HEK293 (cell line): ENCODE measurements around the gene FDX1.

Experiments
- CTCF ChIP-seq: fragments of 450-650 bp; formaldehyde crosslinking; IDR thresholded peaks from 2 replicates; pipeline ENCODE4 v1.5.1; 2016; ENCODE audit warnings: missing biosample characterization, missing genetic modification characterization
- SETDB1 ChIP-seq: IDR thresholded peaks from one replicate; pipeline ENCODE4 v1.6.1; 2017; ENCODE audit warnings: mild to moderate bottlenecking, low read length, moderate library complexity, mixed read lengths; ENCODE audit not compliant: insufficient read length
- ZNF138 ChIP-seq: fragments of 450-650 bp; formaldehyde crosslinking; IDR thresholded peaks from 2 replicates; pipeline ENCODE4 v1.5.1; 2016; ENCODE audit warnings: missing biosample characterization, missing genetic modification characterization, borderline replicate concordance
- ZNF324 ChIP-seq: fragments of 450-650 bp; formaldehyde crosslinking; IDR thresholded peaks from 2 replicates; pipeline ENCODE4 v1.5.1; 2016; ENCODE audit warnings: missing biosample characterization, missing genetic modification characterization
- ZNF416 ChIP-seq: fragments of 450-650 bp; formaldehyde crosslinking; IDR thresholded peaks from 2 replicates; pipeline ENCODE4 v1.5.1; 2016; ENCODE audit warnings: missing biosample characterization, missing genetic modification characterization
- ZNF510 ChIP-seq: fragments of 450-650 bp; formaldehyde crosslinking; IDR thresholded peaks from 2 replicates; pipeline ENCODE4 v1.5.1; 2018; ENCODE audit warnings: mild to moderate bottlenecking, missing genetic modification characterization, missing biosample characterization; ENCODE audit not compliant: insufficient replicate concordance
- ZNF549 ChIP-seq: fragments of 450-650 bp; IDR thresholded peaks from 2 replicates; pipeline ENCODE4 v1.5.1; 2018; ENCODE audit warnings: missing biosample characterization, missing genetic modification characterization, mild to moderate bottlenecking, inconsistent platforms, moderate library complexity
- ZNF560 ChIP-seq: fragments of 450-650 bp; formaldehyde crosslinking; IDR thresholded peaks from 2 replicates; pipeline ENCODE4 v1.5.1; 2017; ENCODE audit warnings: missing biosample characterization, missing genetic modification characterization, borderline replicate concordance
- TF ChIP-seq, protein P1 (sequence below): fragments of 450-650 bp; formaldehyde crosslinking; IDR thresholded peaks from 2 replicates; pipeline ENCODE4 v1.5.1; 2016; ENCODE audit warnings: missing biosample characterization, missing genetic modification characterization

GRCh38 chr11:110453684-110454354 is 24.1 kb downstream of the FDX1 start:
- no peak for TF ChIP-seq ZNF510 (tag by site-specific recombination)
- no peak for TF ChIP-seq ZNF560
- no peak for TF ChIP-seq CTCF (tag by site-specific recombination)
- no peak for TF ChIP-seq ZNF138 (tag by site-specific recombination)
- no peak for TF ChIP-seq ZNF324
- TF ChIP-seq ZNF416 (tag by site-specific recombination) = no peak
- TF ChIP-seq, protein P1, sequence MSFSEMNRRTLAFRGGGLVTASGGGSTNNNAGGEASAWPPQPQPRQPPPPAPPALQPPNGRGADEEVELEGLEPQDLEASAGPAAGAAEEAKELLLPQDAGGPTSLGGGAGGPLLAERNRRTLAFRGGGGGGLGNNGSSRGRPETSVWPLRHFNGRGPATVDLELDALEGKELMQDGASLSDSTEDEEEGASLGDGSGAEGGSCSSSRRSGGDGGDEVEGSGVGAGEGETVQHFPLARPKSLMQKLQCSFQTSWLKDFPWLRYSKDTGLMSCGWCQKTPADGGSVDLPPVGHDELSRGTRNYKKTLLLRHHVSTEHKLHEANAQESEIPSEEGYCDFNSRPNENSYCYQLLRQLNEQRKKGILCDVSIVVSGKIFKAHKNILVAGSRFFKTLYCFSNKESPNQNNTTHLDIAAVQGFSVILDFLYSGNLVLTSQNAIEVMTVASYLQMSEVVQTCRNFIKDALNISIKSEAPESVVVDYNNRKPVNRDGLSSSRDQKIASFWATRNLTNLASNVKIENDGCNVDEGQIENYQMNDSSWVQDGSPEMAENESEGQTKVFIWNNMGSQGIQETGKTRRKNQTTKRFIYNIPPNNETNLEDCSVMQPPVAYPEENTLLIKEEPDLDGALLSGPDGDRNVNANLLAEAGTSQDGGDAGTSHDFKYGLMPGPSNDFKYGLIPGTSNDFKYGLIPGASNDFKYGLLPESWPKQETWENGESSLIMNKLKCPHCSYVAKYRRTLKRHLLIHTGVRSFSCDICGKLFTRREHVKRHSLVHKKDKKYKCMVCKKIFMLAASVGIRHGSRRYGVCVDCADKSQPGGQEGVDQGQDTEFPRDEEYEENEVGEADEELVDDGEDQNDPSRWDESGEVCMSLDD (tag by site-specific recombination) = no peak
- no peak for TF ChIP-seq SETDB1
- TF ChIP-seq ZNF549 = no peak
